ENCODE measurements around the gene MS4A10. TPM values are rescaled to one million over a fixed set of nuclear protein-coding genes. Genes with fewer than 3 reads are reported as not detected.

MS4A10 gene
- total RNA-seq, 3 donors from 2014 or later (not counting 1 experiment from before 2014, with no cell fraction given), result not detected

DNA sequence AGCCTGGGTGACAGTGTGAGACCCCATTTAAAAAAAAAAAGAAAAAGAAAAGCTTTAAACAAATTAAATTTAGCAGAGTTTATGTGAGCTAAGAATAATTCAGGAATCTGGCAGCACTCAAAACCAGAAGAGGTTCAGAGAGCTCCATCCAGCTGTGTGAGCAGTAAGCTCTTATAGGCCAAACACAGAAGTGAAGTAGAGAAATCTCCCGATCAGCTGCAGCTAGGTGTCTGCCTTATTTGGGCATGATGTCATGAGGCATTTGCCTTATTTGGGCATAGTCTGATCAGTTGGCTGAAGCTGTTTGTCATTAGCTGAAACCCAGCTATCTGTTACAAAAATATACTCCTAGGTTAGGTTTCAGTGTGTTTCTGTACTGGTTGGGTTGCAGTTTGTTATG is 20.3 kb upstream of the MS4A10 start:
- H3K9me3 Mint-ChIP-seq, result no peaks in the 10 kb centered on the region
- no peaks in the 10 kb centered on the region for H3K36me3 Mint-ChIP-seq
- ATAC-seq (no peak), DNase-seq (no peak)
- Histone ChIP-seq H3K9me3 (ENCODE audit: control insufficient read depth, insufficient read depth, low read length) (no peaks in the 10 kb centered on the region), H3K4me3 (ENCODE audit: low read length) (no peak overlapping the region), H3K4me1 (ENCODE audit: control insufficient read depth, insufficient read depth, low read length) (no peaks in the 10 kb centered on the region), H3K27me3 (ENCODE audit: control insufficient read depth, insufficient read depth, low read length) (no peaks in the 10 kb centered on the region), H3K36me3 (ENCODE audit: control insufficient read depth, insufficient read depth, low read length) (no peaks in the 10 kb centered on the region), H3K27ac (ENCODE audit: low read length) (no peak overlapping the region)
- H3K4me1 Mint-ChIP-seq, result no peaks in the 10 kb centered on the region
- no peak for TF ChIP-seq CTCF (IDR thresholded peaks at IDR 0.05)
- no peak overlapping the region for H3K27ac Mint-ChIP-seq
- H3K4me3 Mint-ChIP-seq, result no peak overlapping the region
- 50% methylated on average over 1 of the region's 1 CpG for WGBS (ENCODE audit: insufficient coverage)
- intact Hi-C loops (cut with micrococcal nuclease), result no loop called here
- peaks cover 15 to 24% of the 10 kb centered on the region in 2 donors for H3K27me3 Mint-ChIP-seq (ENCODE audit: low read depth in 2 of 2)

DNA sequence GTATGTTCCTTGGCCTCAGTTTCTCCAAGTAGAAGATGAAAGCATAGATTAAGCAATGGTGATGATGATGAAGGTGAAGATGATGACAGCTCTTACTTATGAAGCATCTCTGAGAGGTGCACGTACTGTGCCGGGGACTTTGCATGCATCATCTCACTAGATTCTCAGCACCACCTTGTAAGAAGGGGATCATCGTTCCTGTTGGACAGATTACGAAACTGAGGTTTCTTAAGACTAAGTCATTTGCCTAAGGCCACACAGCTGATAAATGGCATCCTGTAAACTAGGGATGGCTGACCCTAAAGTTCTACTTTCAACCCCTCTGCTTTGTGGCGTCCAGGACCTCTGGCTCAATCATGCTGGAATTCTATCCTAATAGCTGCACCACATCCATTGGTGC is 19.8 kb upstream of the MS4A10 start:
- Mint-ChIP-seq H3K27ac (no peak overlapping the region), H3K36me3 (no peaks in the 10 kb centered on the region), H3K27me3 (ENCODE audit: low read depth in 2 of 2) (peaks cover 10 to 19% of the 10 kb centered on the region in 2 donors), H3K4me1 (no peaks in the 10 kb centered on the region), H3K9me3 (no peaks in the 10 kb centered on the region), H3K4me3 (no peak overlapping the region)
- no peaks in the 10 kb centered on the region for H3K4me1 ChIP-seq (ENCODE audit: control insufficient read depth, insufficient read depth, low read length)
- H3K9me3 ChIP-seq (ENCODE audit: control insufficient read depth, insufficient read depth, low read length), result no peaks in the 10 kb centered on the region
- H3K4me3 ChIP-seq (ENCODE audit: low read length), result no peak overlapping the region
- H3K27ac ChIP-seq (ENCODE audit: low read length), result no peak overlapping the region
- intact Hi-C loops (cut with micrococcal nuclease), result no loop called here
- no peaks in the 10 kb centered on the region for H3K36me3 ChIP-seq (ENCODE audit: control insufficient read depth, insufficient read depth, low read length)
- no peak for ATAC-seq
- TF ChIP-seq CTCF (IDR thresholded peaks at IDR 0.05), result no peak
- WGBS (ENCODE audit: insufficient coverage), result 92% methylated on average over 5 of the region's 5 CpGs
- no peaks in the 10 kb centered on the region for H3K27me3 ChIP-seq (ENCODE audit: control insufficient read depth, insufficient read depth, low read length)
- no peak for DNase-seq

DNA sequence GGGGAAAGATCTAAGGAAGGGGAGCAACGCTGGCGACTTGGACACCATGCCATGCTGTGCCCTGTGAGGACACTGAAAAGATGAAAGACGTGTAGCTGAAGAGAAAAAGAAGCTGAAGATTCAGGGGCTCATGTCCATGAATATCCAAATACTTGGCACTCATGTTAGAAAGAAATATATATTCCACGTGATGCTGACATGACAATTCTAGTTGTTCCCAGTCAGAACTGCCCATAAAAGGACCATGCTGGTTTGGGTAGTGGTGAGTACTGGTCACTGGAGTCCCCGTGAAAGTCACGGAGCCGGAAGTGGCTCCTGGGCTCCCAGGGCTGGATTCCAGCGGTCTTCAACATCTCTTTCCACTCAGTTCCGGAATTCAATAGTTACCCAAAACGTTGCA is 18.6 kb upstream of the MS4A10 start:
- no peak overlapping the region for H3K4me3 ChIP-seq (ENCODE audit: low read length)
- Mint-ChIP-seq H3K9me3 (no peaks in the 10 kb centered on the region), H3K27ac (no peak overlapping the region), H3K36me3 (no peaks in the 10 kb centered on the region), H3K27me3 (ENCODE audit: low read depth in 2 of 2) (peaks cover 3 to 8% of the 10 kb centered on the region in 2 donors), H3K4me1 (no peaks in the 10 kb centered on the region), H3K4me3 (no peak overlapping the region)
- H3K9me3 ChIP-seq (ENCODE audit: control insufficient read depth, insufficient read depth, low read length), result no peaks in the 10 kb centered on the region
- no peak overlapping the region for H3K27ac ChIP-seq (ENCODE audit: low read length)
- H3K36me3 ChIP-seq (ENCODE audit: control insufficient read depth, insufficient read depth, low read length), result no peaks in the 10 kb centered on the region
- intact Hi-C loops (cut with micrococcal nuclease), result no loop called here
- ATAC-seq (no peak), DNase-seq (no peak)
- WGBS (ENCODE audit: insufficient coverage), result 82% methylated on average over 10 of the region's 10 CpGs
- no peak for TF ChIP-seq CTCF (IDR thresholded peaks at IDR 0.05)
- H3K4me1 ChIP-seq (ENCODE audit: control insufficient read depth, insufficient read depth, low read length), result no peaks in the 10 kb centered on the region
- H3K27me3 ChIP-seq (ENCODE audit: control insufficient read depth, insufficient read depth, low read length), result no peaks in the 10 kb centered on the region

DNA sequence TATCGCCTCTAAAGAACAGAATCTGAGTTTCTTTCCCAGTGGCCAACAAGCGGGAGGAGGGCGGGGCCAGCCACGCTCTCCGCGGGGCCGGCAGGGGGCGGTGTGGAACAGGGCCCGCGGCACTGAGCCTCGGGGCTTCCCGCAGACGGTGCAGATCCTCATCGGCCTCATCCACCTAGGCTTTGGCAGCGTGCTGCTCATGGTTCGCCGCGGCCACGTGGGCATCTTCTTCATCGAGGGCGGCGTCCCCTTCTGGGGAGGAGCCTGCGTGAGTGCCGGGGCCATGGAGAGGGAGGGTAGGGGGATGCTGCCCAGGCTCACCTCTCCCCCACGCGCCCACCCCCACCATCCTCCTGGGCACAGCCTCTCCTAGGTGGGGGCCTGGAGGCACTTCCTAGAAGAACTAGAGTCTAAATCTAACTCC is 17.7 kb upstream of the MS4A10 start:
- peaks cover 3 to 8% of the 10 kb centered on the region in 2 donors for H3K27me3 Mint-ChIP-seq (ENCODE audit: low read depth in 2 of 2)
- Histone ChIP-seq H3K36me3 (ENCODE audit: control insufficient read depth, insufficient read depth, low read length) (no peaks in the 10 kb centered on the region), H3K9me3 (ENCODE audit: control insufficient read depth, insufficient read depth, low read length) (no peaks in the 10 kb centered on the region), H3K27ac (ENCODE audit: low read length) (no peak overlapping the region), H3K27me3 (ENCODE audit: control insufficient read depth, insufficient read depth, low read length) (no peaks in the 10 kb centered on the region), H3K4me1 (ENCODE audit: control insufficient read depth, insufficient read depth, low read length) (no peaks in the 10 kb centered on the region), H3K4me3 (ENCODE audit: low read length) (no peak overlapping the region)
- H3K4me1 Mint-ChIP-seq, result no peaks in the 10 kb centered on the region
- H3K27ac Mint-ChIP-seq, result no peak overlapping the region
- 45% methylated on average over 24 of the region's 26 CpGs for WGBS (ENCODE audit: insufficient coverage)
- H3K4me3 Mint-ChIP-seq, result no peak overlapping the region
- DNase-seq (peak in 1 of 2 donors; percentile 17), ATAC-seq (no peak)
- no peaks in the 10 kb centered on the region for H3K36me3 Mint-ChIP-seq
- intact Hi-C loops (cut with micrococcal nuclease), result no loop called here
- H3K9me3 Mint-ChIP-seq, result no peaks in the 10 kb centered on the region
- no peak for TF ChIP-seq CTCF (IDR thresholded peaks at IDR 0.05)
